Transverse colon (tissue), 4 donors: Measurements from ENCODE around the gene ARHGEF4. TPM values are rescaled to one million over a fixed set of nuclear protein-coding genes. Genes with fewer than 3 reads are reported as not detected.

Experiments used
- DNase-seq: peaks from one replicate; pipeline ENCODE4 v3.0.0-alpha.2; 2019
- H3K27ac ChIP-seq, 4 donors: fragments of 200-600 bp; sonication (generic); 2 replicates each; pipeline ENCODE4 v1.5.1; 2016 to 2018; ENCODE audit warnings: inconsistent platforms in 4 of 4
- H3K27me3 ChIP-seq: fragments of 200-600 bp; sonication (generic); 2 replicates; pipeline ENCODE4 v1.5.1; 2017; ENCODE audit warnings: inconsistent platforms
- H3K36me3 ChIP-seq, 4 donors: fragments of 200-600 bp; sonication (generic); 2 replicates each; pipeline ENCODE4 v1.5.1; 2017 to 2019; ENCODE audit warnings: inconsistent platforms in 4 of 4
- H3K4me1 ChIP-seq, 4 donors: fragments of 200-600 bp; sonication (generic); 2 replicates each; pipeline ENCODE4 v1.5.1; 2017 to 2020; ENCODE audit warnings: inconsistent platforms in 4 of 4
- H3K4me3 ChIP-seq, 4 donors: fragments of 200-600 bp; sonication (generic); 1 replicate in 1 of 4; 2 replicates in 3 of 4; pipeline versions ENCODE4 v1.5.1 to v1.6.1; 2017 to 2019; ENCODE audit warnings: inconsistent platforms in 4 of 4
- H3K9me3 ChIP-seq, 2 donors: fragments of 200-600 bp; sonication (generic); 2 replicates each; pipeline ENCODE4 v1.5.1; 2017 to 2019; ENCODE audit warnings: inconsistent platforms in 2 of 2
- EP300 ChIP-seq: sonication (generic); formaldehyde crosslinking; IDR thresholded peaks from one replicate; pipeline ENCODE4 v1.6.1; 2017; ENCODE audit warnings: antibody characterized with exemption, low read depth
- POLR2A ChIP-seq: fragments of 450-650 bp; IDR thresholded peaks from one replicate; pipeline ENCODE4 v1.6.1; 2016; ENCODE audit warnings: antibody characterized with exemption, mild to moderate bottlenecking, moderate library complexity
- POLR2AphosphoS5 ChIP-seq, 3 donors: sonication (generic); formaldehyde crosslinking; IDR thresholded peaks; one replicate each; pipeline ENCODE4 v1.6.1; 2016; ENCODE audit warnings: antibody characterized with exemption in 3 of 3
- WGBS, 2 donors: methylation state at CpG; one replicate each; pipeline ENCODE4 v1.1.5; 2018; ENCODE audit warnings: low coverage in 1 of 2; 5-methylcytosine and 5-hydroxymethylcytosine counted together
- in situ Hi-C, 4 donors: fragments of 200-750 bp; cut with MboI; loops; one replicate each; pipeline versions ENCODE4 v1.15.0 to v1.15.1; 2017; ENCODE audit warnings: low sequenced_read_pairs in 3 of 4, low pct_ligation_motif_present in 1 of 4, low pct_unique_long_range_greater_than_20kb in 1 of 4
- intact Hi-C: fragments of 100-400 bp; cut with DNase I; formaldehyde crosslinking; loops from one replicate; pipeline ENCODE4 v1.15.1; 2023; ENCODE audit warnings: low total_unique reads
- total RNA-seq, 4 donors: library from RNA; depleted of rRNA; stranded (reverse); fragments of >200 nt; gene quantifications; one replicate each; pipeline ENCODE4 v1.1.0, GENCODE V29; 2016
- TF ChIP-seq, protein P1 (sequence below), 5 experiments: fragments of 200-600 bp in 3 of 5; fragments of 450-650 bp in 2 of 5; sonication (generic) in 3 of 5; IDR thresholded peaks; 1 replicate in 2 of 5; 2 replicates in 3 of 5; pipeline ENCODE4 v1.5.1; 2016 to 2017; ENCODE audit warnings: antibody characterized with exemption in 5 of 5, inconsistent platforms in 3 of 5, mild to moderate bottlenecking in 2 of 5, moderate library complexity in 1 of 5

ARHGEF4 gene
- total RNA-seq, 4 donors from 2014 or later = 1.2 to 16.8 (median 1.7) TPM

DNA sequence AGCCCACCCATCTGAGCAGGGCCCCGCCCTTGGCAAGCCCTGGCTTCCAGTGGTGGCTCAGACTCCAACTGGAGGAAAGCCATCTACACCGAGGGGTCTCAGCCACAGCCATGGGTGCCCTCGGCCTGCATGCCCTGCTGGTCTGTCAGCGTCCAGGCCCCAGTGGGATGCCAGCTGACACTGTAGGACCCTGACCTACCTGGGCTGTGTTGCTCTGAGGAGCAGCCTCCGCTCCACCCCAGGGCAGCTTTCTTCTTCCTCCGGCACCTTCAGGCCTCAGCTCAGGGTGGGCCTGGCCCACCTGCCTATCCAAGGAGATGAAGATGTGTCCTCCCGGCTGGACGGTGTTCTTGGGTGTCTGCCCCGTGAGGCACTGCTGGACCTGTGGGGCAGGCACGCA is 13.9 kb upstream of the ARHGEF4 start:
- WGBS, 2 donors = 91% methylated on average over 10 of the region's 10 CpGs; no CpG with 5 or more reads in 1 of the 2 donors

DNA sequence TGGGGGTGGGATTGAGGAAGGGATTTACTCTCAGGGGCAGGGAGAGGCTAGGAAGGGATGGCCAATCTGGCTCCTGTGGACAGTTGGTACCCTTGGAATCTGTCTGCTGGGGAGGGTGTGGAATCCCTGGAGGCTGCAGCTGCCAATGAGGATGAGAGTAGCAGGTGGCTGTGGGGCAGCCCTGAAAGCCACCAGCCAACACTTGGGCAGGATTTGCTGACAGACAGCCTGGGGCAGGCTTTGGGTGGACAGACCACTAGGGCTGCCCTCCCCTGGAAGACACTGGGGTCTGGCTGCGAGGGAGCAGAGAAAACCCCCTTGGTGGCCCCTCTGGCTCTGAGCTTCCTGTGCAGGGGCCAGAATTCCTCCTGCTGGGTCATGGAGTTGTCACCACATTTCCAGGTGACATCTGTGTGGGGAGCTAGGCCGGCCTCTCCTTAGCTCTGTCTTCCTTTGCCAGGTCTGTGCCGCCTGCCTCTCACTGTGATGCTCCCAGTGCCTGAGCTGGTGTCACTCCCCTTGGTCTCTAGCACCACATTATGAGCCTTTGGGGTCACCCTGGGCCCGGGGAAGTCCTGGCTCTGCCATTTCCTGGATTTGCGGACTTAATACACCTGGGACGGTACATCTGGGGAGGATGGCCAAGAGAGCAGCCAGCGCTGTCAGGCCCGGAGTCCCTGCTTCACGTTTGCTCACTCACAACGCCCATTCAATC is 13.4 kb upstream of the ARHGEF4 start:
- no peak for DNase-seq
- TF ChIP-seq, protein P1, sequence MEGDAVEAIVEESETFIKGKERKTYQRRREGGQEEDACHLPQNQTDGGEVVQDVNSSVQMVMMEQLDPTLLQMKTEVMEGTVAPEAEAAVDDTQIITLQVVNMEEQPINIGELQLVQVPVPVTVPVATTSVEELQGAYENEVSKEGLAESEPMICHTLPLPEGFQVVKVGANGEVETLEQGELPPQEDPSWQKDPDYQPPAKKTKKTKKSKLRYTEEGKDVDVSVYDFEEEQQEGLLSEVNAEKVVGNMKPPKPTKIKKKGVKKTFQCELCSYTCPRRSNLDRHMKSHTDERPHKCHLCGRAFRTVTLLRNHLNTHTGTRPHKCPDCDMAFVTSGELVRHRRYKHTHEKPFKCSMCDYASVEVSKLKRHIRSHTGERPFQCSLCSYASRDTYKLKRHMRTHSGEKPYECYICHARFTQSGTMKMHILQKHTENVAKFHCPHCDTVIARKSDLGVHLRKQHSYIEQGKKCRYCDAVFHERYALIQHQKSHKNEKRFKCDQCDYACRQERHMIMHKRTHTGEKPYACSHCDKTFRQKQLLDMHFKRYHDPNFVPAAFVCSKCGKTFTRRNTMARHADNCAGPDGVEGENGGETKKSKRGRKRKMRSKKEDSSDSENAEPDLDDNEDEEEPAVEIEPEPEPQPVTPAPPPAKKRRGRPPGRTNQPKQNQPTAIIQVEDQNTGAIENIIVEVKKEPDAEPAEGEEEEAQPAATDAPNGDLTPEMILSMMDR (IDR thresholded peaks at IDR 0.05) = no peak
- TF ChIP-seq EP300 (no peak), POLR2AphosphoS5 (IDR thresholded peaks at IDR 0.05) (no peak)
- no peaks in the 10 kb centered on the region for H3K9me3 ChIP-seq
- intact Hi-C loops = no loop called here
- no peaks in the 10 kb centered on the region for H3K4me1 ChIP-seq
- 84% methylated on average over 10 of the region's 10 CpGs; no CpG with 5 or more reads in 1 of the 2 donors for WGBS, 2 donors
- H3K27ac ChIP-seq = no peak overlapping the region
- H3K27me3 ChIP-seq = no peaks in the 10 kb centered on the region
- in situ Hi-C loops = no loop called here
- no peak overlapping the region for H3K4me3 ChIP-seq
- H3K36me3 ChIP-seq = no peaks in the 10 kb centered on the region

More for the DNA sequence above, 13.9 kb upstream of the ARHGEF4 start:
- no peaks in the 10 kb centered on the region for H3K9me3 ChIP-seq
- H3K4me1 ChIP-seq = no peaks in the 10 kb centered on the region
- intact Hi-C loops = no loop called here
- in situ Hi-C loops = no loop called here
- no peaks in the 10 kb centered on the region for H3K36me3 ChIP-seq
- no peak for TF ChIP-seq POLR2A
- TF ChIP-seq, protein P1 (IDR thresholded peaks at IDR 0.05) = no peak
- TF ChIP-seq EP300 = no peak
- TF ChIP-seq POLR2AphosphoS5 (IDR thresholded peaks at IDR 0.05) = no peak
- H3K27me3 ChIP-seq = no peaks in the 10 kb centered on the region
- no peak for DNase-seq
- H3K4me3 ChIP-seq = no peak overlapping the region
- no peak overlapping the region for H3K27ac ChIP-seq

DNA sequence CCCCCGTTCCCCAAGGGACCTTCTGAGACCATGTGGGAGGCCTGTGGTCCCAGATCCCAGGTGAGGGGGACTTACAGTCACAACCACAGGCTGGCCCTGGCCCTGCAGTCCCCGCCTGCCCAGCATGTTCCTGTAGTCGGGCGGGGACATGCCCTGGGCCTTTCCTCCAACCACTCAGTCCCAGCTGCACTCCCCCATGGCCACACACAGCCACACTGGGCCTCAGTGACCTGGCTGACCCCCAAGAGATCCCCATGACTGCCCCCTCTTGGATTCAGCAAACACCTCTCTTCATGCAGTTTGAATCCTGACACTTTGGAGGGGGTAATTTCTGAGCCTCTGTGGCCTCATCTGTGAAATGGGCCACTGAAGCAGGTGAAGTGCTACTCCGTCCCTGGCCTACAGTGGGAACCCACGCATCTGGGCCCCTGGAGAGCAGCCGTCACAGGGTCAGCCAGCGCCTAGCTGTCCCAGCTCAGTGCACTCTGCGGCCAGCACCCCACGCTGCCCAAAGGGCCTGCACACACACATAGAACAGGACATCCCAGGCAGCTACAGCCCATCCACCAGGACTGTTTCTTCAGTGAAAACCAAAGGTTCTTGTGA is 12.7 kb upstream of the ARHGEF4 start:
- DNase-seq = no peak
- intact Hi-C loops = no loop called here
- Histone ChIP-seq H3K27me3 (no peaks in the 10 kb centered on the region), H3K4me1 (no peaks in the 10 kb centered on the region), H3K27ac (no peak overlapping the region), H3K36me3 (no peaks in the 10 kb centered on the region), H3K4me3 (no peak overlapping the region), H3K9me3 (no peaks in the 10 kb centered on the region)
- in situ Hi-C loops = no loop called here
- 60% methylated on average over 8 of the region's 10 CpGs; no CpG with 5 or more reads in 1 of the 2 donors for WGBS, 2 donors
- TF ChIP-seq POLR2AphosphoS5 (IDR thresholded peaks at IDR 0.05) (no peak), POLR2A (no peak), EP300 (no peak)
- TF ChIP-seq, protein P1 (IDR thresholded peaks at IDR 0.05) = no peak

DNA sequence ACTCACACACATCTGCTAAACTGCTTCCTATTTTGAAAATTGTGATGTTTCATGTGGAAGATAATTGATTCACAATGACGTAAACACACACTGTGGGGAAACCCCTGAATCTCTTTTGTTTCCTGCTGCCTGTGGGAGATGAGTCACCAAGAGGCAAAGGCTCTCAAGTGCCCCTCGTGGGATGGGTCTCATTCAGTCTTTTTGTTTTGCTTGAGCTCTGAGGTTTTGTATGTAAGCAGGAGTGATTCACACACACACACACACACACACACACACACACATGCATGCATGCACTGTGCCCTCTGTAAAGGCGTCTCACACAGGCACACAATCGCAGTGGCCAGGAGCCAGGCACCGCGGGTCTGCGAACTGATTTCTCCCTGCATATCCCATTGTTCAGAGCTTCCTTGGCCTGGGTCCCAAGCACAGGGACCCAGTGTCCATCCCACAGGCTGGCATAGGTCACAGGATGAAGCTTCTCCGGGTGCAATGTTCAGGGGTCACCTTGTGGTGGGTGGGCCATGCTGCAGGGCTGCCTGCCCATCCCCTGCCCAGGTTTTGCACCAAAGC is 12.1 kb upstream of the ARHGEF4 start:
- no peak for DNase-seq
- Histone ChIP-seq H3K27ac (no peak overlapping the region), H3K4me1 (no peaks in the 10 kb centered on the region), H3K27me3 (no peaks in the 10 kb centered on the region), H3K4me3 (no peak overlapping the region), H3K9me3 (no peaks in the 10 kb centered on the region), H3K36me3 (no peaks in the 10 kb centered on the region)
- 0 to 47% methylated on average over 1 to 8 of the region's 8 CpGs for WGBS, 2 donors
- in situ Hi-C loops = no loop called here
- no peak for TF ChIP-seq POLR2A
- TF ChIP-seq, protein P1 (IDR thresholded peaks at IDR 0.05) = no peak
- TF ChIP-seq EP300 = no peak
- TF ChIP-seq POLR2AphosphoS5 (IDR thresholded peaks at IDR 0.05) = no peak
- intact Hi-C loops = no loop called here
